ENCODE results near the gene CFAP54.

GRCh38 chr12:96465896-96466295, 23.5 kb upstream of the CFAP54 start:
- TF ChIP-seq TAF1 (IDR thresholded peaks at IDR 0.05; ENCODE audit: borderline replicate concordance, low read depth, low read length) (no peak), POLR2AphosphoS5 (IDR thresholded peaks at IDR 0.05; ENCODE audit: low read depth, low read length) (no peak), POLR2A (IDR thresholded peaks at IDR 0.05; ENCODE audit: low read depth, low read length) (no peak)
